Muscle layer of colon (tissue), 2 donors: ENCODE measurements around the gene CETN1.

Experiments used
- H3K27ac ChIP-seq: one replicate; pipeline ENCODE4 v1.7.0; 2013; ENCODE audit warnings: low read depth, mild to moderate bottlenecking, low read length, moderate library complexity
- H3K27me3 ChIP-seq, 2 donors: one replicate each; pipeline ENCODE4 v1.7.0; 2013; ENCODE audit warnings: low read length in 2 of 2, mild to moderate bottlenecking in 2 of 2; ENCODE audit not compliant: insufficient read depth in 2 of 2, control insufficient read depth in 1 of 2
- H3K36me3 ChIP-seq: one replicate; pipeline ENCODE4 v1.7.0; 2013; ENCODE audit warnings: mild to moderate bottlenecking, low read length; ENCODE audit not compliant: insufficient read depth
- H3K4me1 ChIP-seq: one replicate; pipeline ENCODE4 v1.7.0; 2013; ENCODE audit warnings: mild to moderate bottlenecking, low read length; ENCODE audit not compliant: insufficient read depth
- H3K4me3 ChIP-seq, 2 donors: one replicate each; pipeline ENCODE4 v1.7.0; 2013; ENCODE audit warnings: low read length in 2 of 2, low read depth in 1 of 2, mild to moderate bottlenecking in 1 of 2, moderate library complexity in 1 of 2
- H3K9ac ChIP-seq: one replicate; pipeline ENCODE4 v1.7.0; 2013; ENCODE audit warnings: low read length
- H3K9me3 ChIP-seq: one replicate; pipeline ENCODE4 v1.7.0; 2013; ENCODE audit warnings: mild to moderate bottlenecking, low read length
- donor health status: abdominal sarcoma.
- donor health status: Adenocarcinoma of cecum.

Gene CETN1

GRCh38 chr18:568731-569130, 11.4 kb upstream of the CETN1 start:
- no peaks in the 10 kb centered on the region for H3K9me3 ChIP-seq
- peaks cover 3% of the 10 kb centered on the region for H3K4me1 ChIP-seq
- H3K36me3 ChIP-seq: no peaks in the 10 kb centered on the region
- H3K27me3 ChIP-seq: no peaks in the 10 kb centered on the region
- no peak overlapping the region for H3K27ac ChIP-seq
- no peak overlapping the region for H3K4me3 ChIP-seq
- no peak overlapping the region for H3K9ac ChIP-seq

DNA sequence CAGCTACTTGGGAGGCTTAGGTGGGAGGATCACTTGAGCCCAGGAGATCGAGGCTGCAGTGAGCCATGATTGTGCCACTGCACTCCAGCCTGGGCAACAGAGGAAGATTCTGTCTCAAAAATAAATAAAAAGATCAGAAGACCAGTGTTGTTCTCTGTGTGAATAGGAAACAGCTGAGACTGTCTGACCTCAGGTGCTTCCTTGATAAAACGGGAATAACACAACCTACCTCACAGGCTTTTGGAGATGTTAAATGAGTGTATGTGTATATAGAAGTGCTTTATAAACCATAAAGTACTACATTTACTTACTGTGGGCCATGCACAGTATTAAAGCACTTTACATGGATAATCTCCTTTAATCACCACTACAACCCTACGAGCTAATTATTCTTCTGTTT, 9.9 kb upstream of the CETN1 start:
- Histone ChIP-seq H3K27me3 (no peaks in the 10 kb centered on the region), H3K9ac (no peak overlapping the region), H3K9me3 (no peaks in the 10 kb centered on the region), H3K4me3 (no peak overlapping the region), H3K4me1 (no peaks in the 10 kb centered on the region), H3K36me3 (no peaks in the 10 kb centered on the region), H3K27ac (no peak overlapping the region)

DNA sequence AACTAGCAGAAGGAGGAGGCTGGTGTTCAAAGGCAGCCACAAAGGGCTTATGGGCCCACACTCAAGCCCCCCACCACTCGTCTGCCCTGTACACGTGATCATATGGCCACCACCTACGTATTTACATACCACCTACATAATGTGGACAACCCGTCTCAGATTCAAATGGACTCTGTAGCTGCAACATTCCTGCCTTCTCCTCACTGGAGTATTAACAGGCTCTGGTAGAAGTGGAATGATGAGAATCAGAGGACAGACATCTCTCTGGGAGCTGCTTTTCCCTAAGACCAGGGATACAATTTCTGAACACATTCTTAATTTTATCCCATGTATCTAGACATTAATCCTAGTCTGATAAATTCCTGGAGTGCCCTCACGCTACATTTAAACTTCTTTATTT, 9.5 kb upstream of the CETN1 start:
- no peak overlapping the region for H3K27ac ChIP-seq
- no peaks in the 10 kb centered on the region for H3K36me3 ChIP-seq
- no peaks in the 10 kb centered on the region for H3K4me1 ChIP-seq
- no peaks in the 10 kb centered on the region for H3K9me3 ChIP-seq
- H3K27me3 ChIP-seq: no peaks in the 10 kb centered on the region
- H3K9ac ChIP-seq: no peak overlapping the region
- no peak overlapping the region for H3K4me3 ChIP-seq

DNA sequence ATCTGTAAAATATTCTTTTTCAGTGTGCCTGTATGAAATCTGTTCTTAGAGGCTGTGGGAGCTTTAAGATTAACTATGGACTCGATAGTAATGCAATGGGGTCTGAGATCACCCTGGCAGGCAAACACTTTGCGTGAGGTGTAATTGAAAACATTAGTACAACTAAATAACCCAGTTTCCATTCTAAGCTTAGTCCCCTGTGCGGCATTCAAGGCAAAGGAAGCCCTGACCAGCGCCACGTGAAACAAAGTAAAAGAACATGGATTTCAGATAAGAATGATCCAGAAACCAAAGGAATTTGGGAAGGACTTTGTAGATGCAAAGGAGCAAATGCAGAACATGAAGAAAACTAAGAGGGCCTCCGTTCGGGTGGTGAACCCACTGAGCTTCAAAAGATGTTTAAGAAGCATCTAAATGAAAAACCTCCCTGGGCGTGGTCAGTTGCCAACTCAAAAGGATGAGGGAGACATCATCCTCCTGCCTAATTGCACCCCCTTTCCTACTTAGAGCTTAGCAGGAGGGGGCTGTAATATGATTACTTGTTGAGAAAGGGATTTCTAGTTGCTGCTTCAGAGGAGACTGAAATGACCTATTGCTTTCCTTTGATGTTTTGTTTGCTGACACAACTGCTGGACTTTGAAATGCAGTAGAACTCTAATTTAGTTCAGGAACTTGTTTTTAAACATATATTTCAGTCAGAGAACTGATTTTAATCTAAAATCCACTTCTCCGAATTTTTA, 7.9 kb upstream of the CETN1 start:
- H3K27ac ChIP-seq: no peak overlapping the region
- H3K27me3 ChIP-seq: no peaks in the 10 kb centered on the region
- H3K36me3 ChIP-seq: no peaks in the 10 kb centered on the region
- no peaks in the 10 kb centered on the region for H3K9me3 ChIP-seq
- no peaks in the 10 kb centered on the region for H3K4me1 ChIP-seq
- no peak overlapping the region for H3K4me3 ChIP-seq
- H3K9ac ChIP-seq: no peak overlapping the region

GRCh38 chr18:572831-573289, 7.3 kb upstream of the CETN1 start:
- H3K4me3 ChIP-seq: no peak overlapping the region
- H3K27me3 ChIP-seq: no peaks in the 10 kb centered on the region
- H3K9ac ChIP-seq: no peak overlapping the region
- H3K9me3 ChIP-seq: no peaks in the 10 kb centered on the region
- peaks cover 3% of the 10 kb centered on the region for H3K4me1 ChIP-seq
- H3K27ac ChIP-seq: no peak overlapping the region
- no peaks in the 10 kb centered on the region for H3K36me3 ChIP-seq

GRCh38 chr18:573385-573784, 6.8 kb upstream of the CETN1 start:
- no peaks in the 10 kb centered on the region for H3K36me3 ChIP-seq
- H3K4me3 ChIP-seq: no peak overlapping the region
- H3K27ac ChIP-seq: no peak overlapping the region
- H3K4me1 ChIP-seq: peaks cover 8% of the 10 kb centered on the region
- no peaks in the 10 kb centered on the region for H3K27me3 ChIP-seq
- H3K9me3 ChIP-seq: no peaks in the 10 kb centered on the region
- H3K9ac ChIP-seq: no peak overlapping the region

DNA sequence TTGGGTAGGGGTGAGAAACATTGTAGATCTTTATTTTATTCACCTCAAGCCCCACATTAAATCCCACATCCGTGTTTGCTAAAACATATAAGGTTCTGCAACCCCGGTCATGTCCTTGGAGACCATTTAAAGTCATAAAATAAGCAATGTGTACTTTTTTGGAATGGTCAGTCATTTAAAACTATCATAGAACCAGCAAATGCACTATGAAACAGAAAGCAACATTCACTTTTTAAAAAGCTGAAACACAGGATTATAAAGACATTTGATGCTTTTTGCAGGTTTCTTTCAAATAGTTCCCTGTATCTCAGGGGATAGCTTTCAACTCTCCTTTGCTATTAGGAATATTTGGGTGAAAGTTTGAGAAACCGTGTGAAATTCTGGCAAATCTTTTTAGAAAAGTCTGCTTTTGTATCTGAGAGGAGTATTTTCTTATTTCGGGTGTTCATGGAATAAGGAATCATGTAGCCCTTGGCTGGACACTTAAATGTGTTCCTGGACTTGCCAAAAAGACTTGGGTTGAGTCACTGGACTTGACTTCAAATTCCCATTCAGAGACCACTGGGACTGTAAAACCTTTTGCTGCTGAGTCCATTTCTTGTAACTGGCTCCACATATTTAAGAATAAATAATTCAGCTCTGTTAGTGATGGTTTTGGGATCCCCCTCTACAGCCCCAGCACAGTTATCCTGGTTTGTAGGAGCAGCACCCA, 5.9 kb upstream of the CETN1 start:
- no peak overlapping the region for H3K27ac ChIP-seq

GRCh38 chr18:574865-575645, 5.1 kb upstream of the CETN1 start:
- Histone ChIP-seq H3K27ac (no peak overlapping the region), H3K9ac (no peak overlapping the region), H3K9me3 (no peaks in the 10 kb centered on the region), H3K36me3 (no peaks in the 10 kb centered on the region), H3K27me3 (no peaks in the 10 kb centered on the region), H3K4me1 (peaks cover 10% of the 10 kb centered on the region), H3K4me3 (no peak overlapping the region)

More for the DNA sequence above, 5.9 kb upstream of the CETN1 start:
- Histone ChIP-seq H3K36me3 (no peaks in the 10 kb centered on the region), H3K9me3 (no peaks in the 10 kb centered on the region), H3K4me3 (no peak overlapping the region), H3K4me1 (peaks cover 10% of the 10 kb centered on the region), H3K27me3 (no peaks in the 10 kb centered on the region), H3K9ac (no peak overlapping the region)

DNA sequence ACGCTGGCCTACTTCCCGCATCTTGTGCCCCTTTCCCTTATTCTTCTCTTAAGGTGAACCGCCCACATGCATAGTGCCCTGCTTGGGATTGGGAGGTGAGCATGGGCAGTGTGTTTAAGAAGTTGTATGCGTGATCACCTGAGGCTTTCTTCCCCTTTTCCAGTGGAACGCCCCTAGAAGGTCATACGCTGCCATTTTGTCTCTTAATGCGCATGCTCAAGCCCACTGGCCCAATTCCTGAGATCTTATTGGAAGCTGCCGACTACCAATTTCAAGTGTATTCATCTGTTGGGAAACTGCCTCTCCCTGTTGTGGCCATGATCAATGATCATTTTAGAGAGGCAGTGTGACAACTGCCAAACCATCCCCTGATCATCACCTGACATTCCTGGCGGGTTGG, 3.3 kb upstream of the CETN1 start:
- no peak overlapping the region for H3K27ac ChIP-seq
- H3K36me3 ChIP-seq: no peaks in the 10 kb centered on the region
- peaks cover 10% of the 10 kb centered on the region for H3K4me1 ChIP-seq
- no peaks in the 10 kb centered on the region for H3K27me3 ChIP-seq
- no peaks in the 10 kb centered on the region for H3K9me3 ChIP-seq
- H3K4me3 ChIP-seq: no peak overlapping the region
- H3K9ac ChIP-seq: no peak overlapping the region

DNA sequence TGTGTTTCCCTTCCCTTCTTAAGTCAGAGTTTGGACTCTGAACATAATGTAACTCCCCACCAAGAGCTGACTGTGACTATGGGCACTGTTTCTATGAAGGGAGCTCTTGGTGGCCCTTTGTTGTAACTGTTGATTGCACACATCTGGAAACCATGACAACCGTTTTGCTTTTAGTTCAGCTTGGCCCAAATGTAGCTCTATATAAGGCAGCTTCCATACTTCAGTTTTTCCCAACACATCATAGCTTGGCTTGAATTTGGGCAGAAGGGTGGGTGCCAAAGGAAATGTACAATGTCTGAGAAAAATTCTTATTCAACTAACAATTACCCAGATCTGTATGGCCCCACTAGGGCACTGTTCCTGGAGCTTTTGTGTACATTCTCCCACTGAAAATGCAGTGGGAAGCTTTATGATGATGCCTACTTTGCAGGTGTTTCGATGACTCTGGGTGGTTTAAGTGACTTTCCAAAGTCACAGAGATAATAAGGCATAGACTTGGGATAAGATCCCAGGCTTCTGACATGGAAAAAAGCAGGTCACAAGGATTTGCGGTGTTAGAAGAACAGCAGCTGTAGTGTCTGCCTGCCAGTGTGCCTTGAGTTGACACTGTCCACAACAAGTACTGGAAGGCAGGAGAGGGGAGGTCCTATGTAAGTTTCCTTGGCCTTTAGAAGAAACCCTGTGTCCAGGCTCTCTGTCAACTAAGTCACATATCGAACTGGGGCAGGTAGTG, 2.4 kb upstream of the CETN1 start:
- Histone ChIP-seq H3K36me3 (no peaks in the 10 kb centered on the region), H3K4me3 (no peak overlapping the region), H3K4me1 (peaks cover 18% of the 10 kb centered on the region), H3K27me3 (no peaks in the 10 kb centered on the region), H3K9ac (no peak overlapping the region), H3K9me3 (no peaks in the 10 kb centered on the region), H3K27ac (no peak overlapping the region)

DNA sequence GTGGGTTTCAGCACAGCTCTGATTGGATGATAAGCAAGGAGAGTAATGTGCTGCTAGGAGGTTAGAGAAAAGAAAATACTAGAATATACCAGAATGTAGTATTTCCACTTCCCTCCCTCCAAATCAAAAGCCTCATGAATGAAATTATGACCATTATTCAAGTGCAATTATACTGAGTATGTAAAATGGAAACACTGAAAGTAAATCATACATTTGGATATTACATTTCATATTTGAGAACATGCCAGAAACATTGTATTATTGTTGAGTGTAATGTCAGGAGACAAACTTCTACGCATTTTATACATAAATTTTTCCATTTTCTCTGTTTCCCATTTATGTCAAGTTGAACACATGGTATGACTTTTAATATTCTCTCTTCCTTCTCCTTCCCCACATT, 942 bp upstream of the CETN1 start:
- no peak overlapping the region for H3K27ac ChIP-seq

More for the DNA sequence above, 942 bp upstream of the CETN1 start:
- H3K9me3 ChIP-seq: no peaks in the 10 kb centered on the region
- no peak overlapping the region for H3K9ac ChIP-seq
- H3K4me1 ChIP-seq: peaks cover 20% of the 10 kb centered on the region
- H3K36me3 ChIP-seq: no peaks in the 10 kb centered on the region
- H3K4me3 ChIP-seq: no peak overlapping the region
- H3K27me3 ChIP-seq: no peaks in the 10 kb centered on the region
